Measurements from ENCODE around the gene TRIM28. TPM values are rescaled to one million over a fixed set of nuclear protein-coding genes. Genes with fewer than 3 reads are reported as not detected.

Gene TRIM28
- polyA plus RNA-seq, 3 donors: 16.2 to 234 (median 35.0) TPM

DNA sequence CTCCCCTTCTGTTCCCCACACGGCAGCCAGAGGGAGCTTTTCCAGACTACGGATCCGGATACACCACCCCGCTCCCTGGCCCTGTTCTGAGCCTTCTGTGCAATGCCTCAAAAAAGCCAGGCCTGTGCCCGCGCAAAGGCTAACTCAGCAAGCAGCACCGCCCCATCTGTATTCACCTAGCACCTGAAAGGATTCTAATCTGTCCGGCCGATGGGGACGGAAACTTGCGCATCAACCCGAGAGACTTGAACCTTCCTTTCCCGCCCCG is 24.8 kb upstream of the TRIM28 start:
- H3K4me1 Mint-ChIP-seq: peaks cover 41% of the 10 kb centered on the region

More for the DNA sequence above, 24.8 kb upstream of the TRIM28 start:
- peak overlapping the region; percentile 95 to 99 (median 98) for H3K27ac Mint-ChIP-seq
- Histone ChIP-seq H2AFZ (ENCODE audit: insufficient read depth, low read depth, low read length, poor library complexity, severe bottlenecking) (peak overlapping the region; percentile 96), H3K4me3 (replicated peaks in 1 of 3; ENCODE audit: low read depth in 2 of 3, low read length in 3 of 3) (peak overlapping the region; percentile 57 to 90 (median 86)), H3K27ac (ENCODE audit: low read depth in 1 of 2, low read length in 2 of 2) (peak overlapping the region; percentile 90 to 93), H3K4me1 (ENCODE audit: control insufficient read depth in 1 of 2, insufficient read depth in 2 of 2, low read length in 2 of 2) (peaks cover 34 to 36% of the 10 kb centered on the region in 2 donors), H3K9ac (ENCODE audit: insufficient read depth, low read length, poor library complexity, severe bottlenecking) (peak overlapping the region; percentile 94), H3K79me2 (ENCODE audit: insufficient read depth, low read length) (peaks cover 44% of the 10 kb centered on the region), H3K27me3 (ENCODE audit: control insufficient read depth in 2 of 2, insufficient read depth in 2 of 2, low read length in 2 of 2) (no peaks in the 10 kb centered on the region), H3K9me3 (replicated peaks in 1 of 2; ENCODE audit: control insufficient read depth in 1 of 2, insufficient read depth in 1 of 2, low read length in 2 of 2) (no peaks in the 10 kb centered on the region), H3K36me3 (replicated peaks in 1 of 2; ENCODE audit: control insufficient read depth in 1 of 2, insufficient read depth in 2 of 2, low read length in 2 of 2) (peaks cover 17 to 20% of the 10 kb centered on the region in 2 donors), H3K4me2 (replicated peaks; ENCODE audit: extremely low read depth, low read length, poor library complexity, severe bottlenecking) (peak overlapping the region; percentile 96), H4K20me1 (ENCODE audit: insufficient read depth, low read length) (peaks cover 40% of the 10 kb centered on the region)
- H3K9me3 Mint-ChIP-seq: peaks cover 0 to 3% (median 0%) of the 10 kb centered on the region in 7 donors
- H3K4me3 Mint-ChIP-seq: peak overlapping the region; percentile 92 to 93
- H3K27me3 Mint-ChIP-seq (ENCODE audit: low read depth in 3 of 3): peaks cover 0 to 1% (median 0%) of the 10 kb centered on the region in 3 donors
- WGBS (ENCODE audit: insufficient coverage): 0% methylated on average over 14 of the region's 14 CpGs
- H3K36me3 Mint-ChIP-seq: peaks cover 19 to 26% of the 10 kb centered on the region in 2 donors
- TF ChIP-seq CTCF (IDR thresholded peaks at IDR 0.05): peak; percentile 56
- peak; percentile 34 to 59 (median 41) for DNase-seq
- intact Hi-C loops (cut with micrococcal nuclease): loop anchor here in 1 of 2 donors (2.0 kb wide), 2 partner anchors 18 to 54 kb away; partner anchors contain the start of gene MZF1
